Activated CD4-positive, alpha-beta T cell treated with anti-CD3 and anti-CD28 coated beads for 4 hours (primary cell): ENCODE results near the gene MEGF8.
"Not testable (repeated sequence)": the region's sequence is repeated elsewhere in the genome, so short reads cannot be mapped to it uniquely, and the experiment has no call there.

Experiments used
- DNase-seq, 2 donors: peaks; one replicate each; pipeline ENCODE4 v3.0.0-alpha.2; 2020

The MEGF8 gene

DNA sequence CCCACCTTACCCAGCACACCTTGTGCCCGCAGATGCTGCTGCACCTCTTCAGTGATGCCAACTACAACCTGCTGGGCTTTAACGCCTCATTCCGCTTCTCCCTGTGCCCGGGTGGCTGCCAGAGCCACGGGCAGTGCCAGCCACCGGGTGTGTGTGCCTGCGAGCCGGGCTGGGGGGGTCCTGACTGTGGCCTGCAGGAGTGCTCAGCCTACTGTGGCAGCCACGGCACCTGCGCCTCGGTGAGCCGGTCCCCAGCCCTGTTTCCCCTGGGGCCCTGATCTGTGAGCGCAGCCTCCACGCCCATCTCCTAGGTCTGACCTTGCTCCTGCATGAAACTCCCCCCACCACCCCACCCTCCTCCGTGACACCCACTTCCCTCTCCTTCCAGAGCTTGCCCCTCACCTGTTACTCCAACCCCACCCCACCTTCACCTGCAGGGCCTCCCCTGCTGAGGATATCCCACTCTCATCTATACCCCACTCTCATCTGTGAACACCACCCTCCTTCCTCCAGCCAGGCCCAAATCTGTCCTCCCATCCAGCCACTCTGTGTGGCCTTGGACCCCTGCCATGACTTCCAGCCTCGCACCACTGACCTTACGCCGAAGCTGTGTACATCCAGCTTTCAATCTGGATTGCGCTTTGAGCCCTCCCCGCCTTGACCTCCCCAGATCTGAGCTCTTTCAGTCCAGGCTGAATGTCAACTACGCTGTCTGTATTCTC lies 8.7 kb downstream of the MEGF8 start:
- DNase-seq: no peak

DNA sequence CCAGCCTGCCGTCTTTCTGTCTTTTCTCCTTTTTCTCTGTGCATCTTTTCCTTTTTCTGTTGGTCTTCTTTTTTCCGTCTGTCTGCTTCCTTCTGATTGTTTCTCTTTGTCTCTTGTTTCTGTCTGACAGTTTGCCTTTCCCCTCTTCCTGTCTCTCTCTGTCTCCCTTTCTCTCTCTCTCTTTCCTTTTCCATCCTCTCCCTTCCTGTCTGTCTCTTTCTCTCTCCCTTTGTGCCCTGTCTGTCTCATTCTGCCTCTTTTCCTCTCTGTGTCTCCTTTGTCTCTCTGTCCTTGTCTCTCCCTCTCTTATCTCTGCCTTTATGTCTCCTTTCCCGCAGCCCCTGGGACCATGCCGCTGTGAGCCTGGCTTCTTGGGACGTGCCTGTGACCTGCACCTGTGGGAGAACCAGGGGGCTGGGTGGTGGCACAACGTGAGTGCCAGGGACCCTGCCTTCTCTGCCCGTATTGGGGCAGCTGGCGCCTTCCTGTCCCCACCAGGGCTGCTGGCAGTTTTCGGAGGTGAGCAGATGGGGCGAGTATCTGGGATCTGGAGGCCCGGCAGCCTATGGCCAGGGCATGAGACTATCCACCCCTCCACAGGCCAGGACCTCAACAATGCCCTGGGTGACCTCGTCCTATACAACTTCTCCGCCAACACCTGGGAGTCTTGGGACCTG lies 9.4 kb downstream of the MEGF8 start:
- DNase-seq: no peak

DNA sequence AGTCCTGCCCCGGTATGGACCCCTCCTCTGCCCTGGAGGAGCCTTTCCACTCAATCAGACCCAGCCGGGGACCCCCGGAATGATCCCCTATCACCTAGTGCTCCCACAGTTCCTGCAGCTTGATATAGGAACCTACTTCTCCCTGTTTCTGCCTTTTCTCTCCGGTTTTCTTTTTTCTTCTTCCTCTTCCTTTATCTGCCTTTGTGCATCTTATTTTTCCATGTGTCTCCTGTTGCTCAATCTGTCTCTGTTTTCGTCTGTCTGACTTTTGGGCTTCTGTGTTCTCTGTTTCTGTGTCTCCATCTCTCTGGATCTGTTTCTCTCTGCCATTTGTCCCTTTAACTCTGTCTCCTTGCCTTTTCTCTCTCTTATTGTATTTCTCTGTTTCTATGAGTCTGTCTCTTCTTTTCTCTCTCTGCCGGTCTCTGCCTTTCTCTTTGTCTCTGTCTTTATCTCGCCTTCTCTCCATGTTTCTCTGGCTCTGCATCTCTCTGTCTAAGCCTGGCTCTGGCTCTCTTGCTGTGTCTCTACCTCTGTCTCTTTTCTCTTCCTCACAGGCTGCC lies 10.0 kb downstream of the MEGF8 start:
- DNase-seq: no peak

DNA sequence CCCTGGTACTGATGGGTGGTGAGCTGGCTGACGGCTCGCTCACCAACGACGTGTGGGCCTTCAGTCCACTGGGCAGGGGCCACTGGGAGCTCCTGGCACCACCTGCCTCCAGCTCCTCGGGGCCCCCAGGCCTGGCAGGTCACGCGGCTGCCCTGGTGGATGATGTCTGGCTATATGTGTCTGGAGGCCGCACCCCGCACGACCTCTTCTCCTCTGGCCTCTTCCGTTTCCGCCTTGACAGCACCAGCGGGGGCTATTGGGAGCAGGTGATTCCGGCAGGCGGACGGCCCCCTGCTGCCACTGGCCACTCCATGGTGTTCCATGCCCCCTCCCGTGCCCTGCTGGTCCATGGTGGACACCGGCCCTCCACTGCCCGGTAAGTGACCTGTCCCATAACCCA lies 10.5 kb downstream of the MEGF8 start:
- no peak for DNase-seq

DNA sequence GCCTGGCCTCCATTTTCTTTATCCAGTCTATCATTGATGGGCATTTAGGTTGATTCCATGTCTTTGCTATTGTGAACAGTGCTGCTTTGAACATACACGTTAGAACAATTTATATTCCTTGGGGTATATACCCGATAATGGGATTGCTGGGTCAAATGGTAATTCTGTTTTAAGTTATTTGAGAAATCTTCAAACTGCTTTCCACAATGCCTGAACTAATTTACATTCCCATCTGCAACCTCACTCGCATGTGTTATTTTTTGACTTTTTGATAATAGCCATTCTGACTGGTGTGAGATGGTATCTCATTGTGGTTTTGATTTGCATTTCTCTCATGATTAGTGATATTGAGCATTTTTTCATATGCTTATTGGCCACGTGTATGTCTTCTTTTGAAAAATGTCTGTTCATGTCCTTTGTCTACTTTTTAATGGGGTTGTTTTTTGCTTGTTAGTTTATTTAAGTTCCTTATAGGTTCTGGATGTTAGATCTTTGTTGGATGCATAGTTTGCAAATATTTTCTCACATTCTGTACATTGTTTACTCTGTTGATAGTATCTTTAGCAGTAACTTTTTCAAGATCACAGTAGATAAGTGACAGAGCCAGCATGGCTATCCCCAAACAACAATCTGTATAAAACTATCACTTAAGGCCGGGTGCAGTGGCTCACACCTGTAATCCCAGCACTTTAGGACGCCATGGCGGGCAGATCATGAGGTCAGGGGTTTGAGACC lies 13.9 kb downstream of the MEGF8 start:
- not testable (repeated sequence) for DNase-seq

DNA sequence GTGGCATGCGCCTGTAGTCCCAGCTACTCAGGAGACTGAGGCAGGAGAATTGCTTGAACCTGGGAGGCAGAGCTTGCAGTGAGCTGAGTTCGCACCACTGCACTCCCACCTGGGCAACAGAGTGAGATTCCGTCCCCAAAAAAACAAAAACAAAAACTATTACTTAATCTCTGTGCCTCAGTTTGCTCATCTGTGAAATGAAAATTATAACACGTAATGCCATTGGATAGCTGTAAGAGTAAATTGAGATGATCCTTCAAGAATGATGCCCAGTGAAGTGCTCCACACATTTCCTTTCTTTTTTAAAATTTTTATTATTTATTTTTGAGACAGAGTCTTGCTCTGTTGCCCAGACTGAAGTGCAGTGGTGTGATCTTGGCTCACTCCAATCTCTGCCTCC lies 14.5 kb downstream of the MEGF8 start:
- not testable (repeated sequence) for DNase-seq

DNA sequence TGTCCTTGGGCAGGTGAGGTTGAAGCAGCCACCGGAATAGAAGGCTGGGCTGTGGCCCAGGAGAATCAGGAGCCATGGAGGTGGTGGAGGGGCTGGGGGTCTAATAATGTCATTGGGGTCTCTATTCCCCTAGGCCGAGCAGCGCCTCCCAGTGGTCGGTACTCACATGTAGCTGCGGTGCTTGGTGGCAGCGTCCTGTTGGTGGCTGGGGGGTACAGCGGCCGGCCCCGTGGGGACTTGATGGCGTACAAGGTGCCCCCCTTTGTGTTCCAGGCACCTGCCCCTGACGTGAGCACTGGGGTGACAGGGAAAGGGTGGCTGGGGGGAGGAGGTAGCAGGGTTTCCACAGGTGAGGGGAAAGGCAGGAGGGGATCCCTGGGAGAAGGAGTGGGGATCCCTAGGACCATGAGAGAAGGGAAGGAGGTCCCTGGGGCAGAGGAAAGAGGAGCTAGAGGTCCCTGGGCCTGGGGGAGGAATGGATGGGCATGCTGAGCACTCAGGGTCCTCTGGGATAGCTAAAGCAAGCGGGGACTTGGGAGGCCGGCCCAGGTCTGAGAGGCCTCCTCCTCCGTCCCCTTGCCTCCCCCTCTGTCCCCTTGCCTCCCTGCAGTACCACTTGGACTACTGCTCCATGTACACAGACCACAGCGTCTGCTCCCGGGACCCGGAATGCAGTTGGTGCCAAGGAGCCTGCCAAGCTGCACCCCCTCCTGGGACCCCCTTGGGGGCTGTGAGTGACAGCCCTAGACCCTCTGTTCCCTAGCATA lies 18.1 kb downstream of the MEGF8 start:
- no peak for DNase-seq

DNA sequence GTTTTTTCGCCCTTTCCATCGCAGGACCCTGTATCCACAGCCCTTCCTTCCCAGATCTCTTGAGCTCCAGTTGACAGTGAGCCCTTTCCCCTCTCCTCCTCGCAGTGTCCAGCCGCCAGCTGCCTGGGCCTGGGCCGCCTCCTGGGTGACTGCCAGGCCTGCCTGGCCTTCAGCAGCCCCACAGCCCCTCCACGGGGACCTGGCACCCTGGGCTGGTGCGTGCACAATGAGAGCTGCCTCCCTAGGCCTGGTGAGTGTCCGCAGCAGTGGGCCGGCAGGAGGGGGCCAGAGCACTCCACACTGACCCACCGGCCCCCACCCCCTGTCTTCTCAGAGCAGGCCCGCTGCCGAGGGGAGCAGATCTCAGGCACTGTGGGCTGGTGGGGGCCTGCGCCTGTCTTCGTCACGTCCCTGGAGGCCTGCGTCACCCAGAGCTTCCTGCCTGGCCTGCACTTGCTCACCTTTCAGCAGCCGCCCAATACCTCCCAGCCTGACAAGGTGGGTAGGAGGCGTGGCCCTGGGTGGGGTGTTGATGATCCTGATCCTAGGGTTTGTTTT lies 19.0 kb downstream of the MEGF8 start:
- no peak for DNase-seq

DNA sequence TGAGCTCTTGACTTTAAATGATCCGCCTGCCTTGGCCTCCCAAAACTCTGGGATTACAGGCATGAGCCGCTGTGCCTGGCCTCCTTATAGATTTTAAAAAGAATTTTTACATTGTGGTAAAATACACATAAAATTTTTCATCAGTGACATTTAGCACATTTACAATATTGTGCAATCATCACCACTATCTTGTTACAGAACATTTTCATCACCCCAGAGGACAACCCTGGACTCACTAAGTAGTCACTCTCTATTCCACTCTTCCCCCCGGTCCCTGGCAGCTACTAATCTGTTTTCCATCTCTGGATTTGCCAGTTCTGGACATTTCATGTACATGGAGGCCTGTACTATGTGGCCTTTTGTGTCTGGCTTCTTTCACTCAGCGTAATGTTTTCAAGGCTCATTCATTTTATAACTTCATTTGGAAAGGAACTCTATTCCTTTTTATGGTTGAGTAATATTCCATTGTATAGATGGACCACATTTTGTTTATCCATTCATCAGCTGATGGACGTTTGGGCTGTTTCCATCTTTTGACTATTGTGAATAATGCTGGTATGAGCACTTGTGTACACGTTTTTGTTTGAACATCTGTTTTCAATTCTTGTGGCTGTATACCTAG lies 19.9 kb downstream of the MEGF8 start:
- DNase-seq: no peak

DNA sequence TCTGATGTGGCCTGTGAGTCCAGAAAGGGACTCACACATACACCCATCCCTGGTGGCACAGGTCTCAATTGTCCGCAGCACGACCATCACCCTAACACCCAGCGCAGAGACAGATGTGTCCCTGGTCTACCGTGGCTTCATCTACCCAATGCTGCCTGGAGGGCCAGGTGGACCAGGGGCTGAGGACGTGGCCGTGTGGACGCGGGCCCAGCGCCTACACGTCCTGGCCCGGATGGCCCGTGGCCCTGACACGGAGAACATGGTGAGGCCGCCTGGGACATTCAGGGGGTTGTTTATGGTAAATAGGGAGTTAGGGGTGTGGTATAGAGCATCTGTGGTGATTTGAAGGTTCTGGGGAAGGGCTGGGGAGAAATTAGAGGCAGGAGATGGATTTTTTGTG lies 22.8 kb downstream of the MEGF8 start:
- DNase-seq: no peak

DNA sequence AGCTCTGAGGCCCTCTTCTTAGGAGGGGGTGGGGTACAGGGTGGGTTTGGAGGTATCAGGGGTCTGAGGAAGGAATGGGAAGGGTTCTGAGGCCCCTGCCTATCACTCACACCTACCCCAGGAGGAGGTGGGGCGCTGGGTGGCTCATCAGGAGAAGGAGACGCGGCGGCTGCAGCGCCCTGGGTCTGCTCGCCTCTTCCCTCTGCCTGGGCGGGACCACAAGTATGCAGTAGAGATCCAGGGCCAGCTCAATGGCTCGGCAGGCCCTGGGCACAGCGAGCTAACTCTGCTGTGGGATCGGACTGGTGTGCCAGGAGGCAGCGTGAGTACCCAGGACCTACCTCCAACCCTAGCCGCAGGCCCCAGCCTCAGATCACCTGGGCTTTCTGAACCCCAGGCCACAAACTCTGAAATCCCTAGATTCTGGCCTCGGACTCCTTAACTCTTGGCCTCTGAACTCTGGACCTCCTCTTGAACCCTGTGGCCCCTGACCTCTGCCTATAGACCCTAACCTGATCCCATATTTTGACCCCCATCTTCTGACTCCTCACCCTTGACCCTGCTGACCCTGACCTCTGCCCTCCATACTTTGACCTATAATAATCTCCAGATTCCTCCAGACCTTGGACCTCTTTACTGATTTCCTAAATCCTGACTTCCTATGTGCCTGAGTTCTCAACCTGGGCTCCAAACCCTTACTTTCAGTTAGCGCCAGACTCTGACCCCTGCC lies 24.1 kb downstream of the MEGF8 start:
- no peak for DNase-seq

DNA sequence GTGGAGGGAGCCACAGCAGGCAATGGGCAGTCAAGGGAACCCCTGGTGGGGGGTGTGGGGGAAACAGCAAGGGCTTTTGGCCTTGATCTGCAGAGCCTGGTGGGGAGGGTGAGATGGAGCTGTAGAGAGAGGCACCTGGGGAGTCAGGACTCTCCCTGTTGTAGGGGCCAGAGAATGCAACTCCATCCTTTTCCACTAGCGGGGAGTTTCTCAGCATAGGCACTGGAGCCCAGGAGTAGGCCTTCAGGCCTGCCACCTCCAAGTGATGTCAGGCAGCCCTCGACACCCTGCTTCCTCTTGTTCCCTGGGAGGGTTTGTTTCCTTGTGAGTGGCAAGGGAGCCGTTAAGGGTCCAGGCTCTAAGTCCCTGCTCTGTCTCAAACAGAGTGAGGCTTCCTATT lies 25.0 kb downstream of the MEGF8 start:
- DNase-seq: no peak

DNA sequence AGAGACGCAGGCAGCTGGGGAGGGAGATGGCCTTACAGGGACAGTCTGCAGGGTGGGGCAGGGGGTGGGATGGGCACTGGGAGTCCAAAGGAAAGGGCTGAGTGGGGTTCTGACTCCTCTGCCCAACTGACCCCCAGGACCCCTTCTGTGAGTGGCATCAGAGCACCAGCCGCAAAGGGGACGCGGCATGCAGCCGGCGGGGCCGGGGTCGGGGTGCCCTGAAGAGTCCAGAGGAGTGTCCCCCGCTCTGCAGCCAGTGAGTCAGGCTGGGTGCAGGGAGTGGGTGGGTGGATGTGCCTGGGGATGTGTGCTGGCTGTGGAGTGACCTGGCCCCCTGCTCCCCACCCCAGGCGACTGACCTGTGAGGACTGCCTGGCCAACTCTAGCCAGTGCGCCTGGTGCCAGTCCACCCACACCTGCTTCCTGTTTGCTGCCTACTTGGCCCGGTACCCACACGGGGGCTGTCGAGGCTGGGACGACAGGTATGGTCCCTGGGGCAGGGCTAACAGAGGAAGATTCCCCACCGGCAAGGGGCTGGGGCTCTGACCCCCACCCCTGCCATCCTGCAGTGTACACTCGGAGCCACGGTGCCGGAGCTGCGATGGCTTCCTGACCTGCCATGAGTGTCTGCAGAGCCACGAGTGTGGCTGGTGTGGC lies 25.8 kb downstream of the MEGF8 start:
- no peak for DNase-seq

DNA sequence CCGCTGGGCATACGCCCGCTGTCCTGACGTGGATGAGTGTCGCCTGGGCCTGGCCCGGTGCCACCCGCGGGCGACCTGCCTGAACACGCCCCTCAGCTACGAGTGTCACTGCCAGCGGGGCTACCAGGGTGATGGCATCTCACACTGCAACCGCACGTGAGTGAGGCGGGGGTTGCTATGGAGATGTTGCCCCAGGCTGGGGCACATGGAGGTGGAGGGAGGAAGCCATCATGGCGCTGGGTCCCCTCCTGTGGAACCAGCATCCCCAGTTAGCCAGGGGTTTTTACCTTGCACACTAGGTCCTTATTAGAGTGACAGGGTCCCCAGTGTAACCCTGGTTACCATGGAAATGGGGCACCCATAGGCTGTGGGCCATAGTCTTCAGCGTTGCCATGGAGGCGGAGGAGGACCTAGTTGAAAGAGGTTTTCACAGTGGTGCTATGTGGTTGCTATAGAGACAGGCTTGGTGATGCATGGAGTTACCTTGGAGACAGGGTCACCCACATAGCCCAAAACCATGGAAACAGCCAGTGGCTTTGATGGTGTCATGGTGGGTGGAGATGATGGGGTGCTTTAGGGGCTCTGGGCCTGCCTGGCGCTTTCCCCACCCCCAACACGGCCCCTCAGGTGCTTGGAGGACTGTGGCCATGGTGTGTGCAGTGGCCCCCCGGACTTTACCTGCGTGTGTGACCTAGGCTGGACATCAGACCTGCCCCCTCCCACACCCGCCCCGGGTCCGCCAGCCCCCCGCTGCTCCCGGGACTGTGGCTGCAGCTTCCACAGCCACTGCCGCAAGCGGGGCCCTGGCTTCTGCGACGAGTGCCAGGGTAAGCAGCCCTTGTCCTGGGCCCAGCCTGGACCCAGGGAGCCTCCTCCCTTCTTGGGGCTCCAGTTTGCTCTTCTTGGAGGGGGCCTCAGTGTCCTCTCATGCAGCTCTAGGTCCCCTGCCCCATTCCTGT lies 27.1 kb downstream of the MEGF8 start:
- no peak for DNase-seq

DNA sequence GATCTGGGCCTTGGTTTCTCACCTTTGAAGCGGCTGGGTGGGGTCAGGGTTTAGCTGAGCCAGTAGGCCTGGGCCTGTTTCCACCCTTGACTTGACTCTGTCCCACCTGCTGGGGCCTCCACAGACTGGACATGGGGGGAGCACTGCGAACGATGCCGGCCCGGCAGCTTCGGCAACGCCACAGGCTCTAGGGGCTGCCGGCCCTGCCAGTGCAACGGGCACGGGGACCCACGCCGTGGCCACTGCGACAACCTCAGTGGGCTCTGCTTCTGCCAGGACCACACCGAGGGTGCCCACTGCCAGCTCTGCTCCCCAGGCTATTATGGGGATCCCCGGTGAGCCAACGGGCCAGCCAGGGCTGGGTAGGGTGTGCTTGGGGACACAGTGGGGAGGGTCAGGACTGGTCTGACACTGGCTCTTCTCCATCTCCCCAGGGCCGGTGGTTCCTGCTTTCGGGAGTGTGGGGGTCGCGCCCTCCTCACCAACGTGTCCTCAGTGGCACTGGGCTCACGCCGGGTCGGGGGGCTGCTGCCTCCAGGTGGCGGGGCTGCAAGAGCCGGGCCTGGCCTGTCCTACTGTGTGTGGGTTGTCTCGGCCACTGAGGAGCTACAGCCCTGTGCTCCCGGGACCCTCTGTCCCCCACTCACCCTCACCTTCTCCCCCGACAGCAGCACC lies 28.0 kb downstream of the MEGF8 start:
- no peak for DNase-seq

DNA sequence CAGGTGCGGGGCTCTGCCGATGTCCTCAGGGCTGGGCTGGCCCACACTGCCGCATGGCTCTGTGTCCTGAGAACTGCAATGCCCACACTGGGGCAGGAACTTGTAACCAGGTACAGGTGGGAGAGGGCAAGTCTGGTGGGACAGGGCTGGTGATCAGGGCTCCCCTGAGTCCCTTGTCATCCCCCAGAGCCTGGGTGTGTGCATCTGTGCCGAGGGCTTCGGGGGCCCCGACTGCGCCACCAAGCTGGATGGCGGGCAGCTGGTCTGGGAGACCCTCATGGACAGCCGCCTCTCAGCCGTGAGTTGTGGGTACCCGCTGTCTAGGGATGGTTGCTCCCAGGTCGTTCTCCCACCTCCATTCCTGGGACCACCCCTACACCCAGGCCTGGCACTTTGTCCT lies 30.5 kb downstream of the MEGF8 start:
- DNase-seq: no peak

DNA sequence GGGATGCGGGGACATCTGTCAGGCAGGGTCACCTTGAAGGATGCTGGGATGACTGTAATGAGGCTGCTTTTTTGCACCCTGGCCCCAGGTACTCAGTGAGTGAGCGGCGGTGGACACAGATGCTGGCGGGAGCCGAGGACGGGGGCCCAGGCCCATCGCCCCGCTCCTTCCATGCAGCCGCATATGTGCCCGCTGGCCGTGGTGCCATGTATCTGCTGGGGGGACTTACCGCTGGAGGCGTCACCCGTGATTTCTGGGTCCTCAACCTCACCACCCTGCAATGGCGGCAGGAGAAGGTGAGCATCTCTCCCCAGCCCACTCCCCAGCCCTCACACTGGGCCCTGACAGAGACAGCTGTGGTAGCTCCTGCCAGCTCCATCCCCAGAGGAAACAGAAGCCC lies 31.3 kb downstream of the MEGF8 start:
- no peak for DNase-seq

DNA sequence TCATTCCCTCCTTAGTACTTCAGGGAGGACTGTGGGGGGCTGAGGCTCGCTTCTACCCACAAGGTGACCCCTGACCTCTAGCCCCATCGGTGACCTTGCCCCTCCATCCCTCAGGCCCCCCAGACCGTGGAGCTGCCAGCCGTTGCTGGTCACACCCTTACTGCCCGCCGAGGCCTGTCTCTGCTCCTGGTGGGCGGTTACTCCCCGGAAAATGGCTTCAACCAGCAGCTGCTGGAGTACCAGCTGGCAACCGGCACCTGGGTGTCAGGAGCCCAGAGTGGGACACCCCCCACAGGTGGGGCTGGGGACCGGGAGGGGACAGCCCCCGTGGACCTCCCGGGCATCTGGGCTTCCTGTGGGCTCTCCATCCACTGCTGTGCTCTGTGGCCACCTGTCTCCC lies 31.9 kb downstream of the MEGF8 start:
- DNase-seq: no peak
